SHP77 treated with DMSO at 0.1 percent for 48 hours (cell line): ENCODE measurements around the gene CD80.

Source experiments
- DNase-seq: peaks from one replicate; lab custom pipeline; 2025; lab: John Stamatoyannopoulos, UW

The CD80 gene

DNA sequence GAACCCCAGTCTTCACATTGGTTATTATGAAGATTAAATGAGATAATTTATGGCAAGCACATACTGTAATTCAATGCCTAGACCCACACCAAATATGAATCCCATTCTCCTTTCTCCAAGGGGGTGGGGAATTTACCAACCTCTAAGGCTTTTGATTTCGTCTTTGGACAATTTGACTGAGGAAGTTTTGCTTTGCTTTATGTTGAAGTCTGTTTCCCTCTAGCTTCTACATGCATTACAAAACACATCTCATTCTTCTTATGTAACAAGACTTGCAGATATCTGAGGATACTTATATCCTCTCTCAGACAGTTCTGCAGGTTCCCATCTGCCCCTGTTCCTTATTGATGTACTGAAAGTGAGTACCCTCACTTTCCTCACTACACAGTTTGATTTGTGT is 12.2 kb downstream of the CD80 start:
- no peak for DNase-seq

DNA sequence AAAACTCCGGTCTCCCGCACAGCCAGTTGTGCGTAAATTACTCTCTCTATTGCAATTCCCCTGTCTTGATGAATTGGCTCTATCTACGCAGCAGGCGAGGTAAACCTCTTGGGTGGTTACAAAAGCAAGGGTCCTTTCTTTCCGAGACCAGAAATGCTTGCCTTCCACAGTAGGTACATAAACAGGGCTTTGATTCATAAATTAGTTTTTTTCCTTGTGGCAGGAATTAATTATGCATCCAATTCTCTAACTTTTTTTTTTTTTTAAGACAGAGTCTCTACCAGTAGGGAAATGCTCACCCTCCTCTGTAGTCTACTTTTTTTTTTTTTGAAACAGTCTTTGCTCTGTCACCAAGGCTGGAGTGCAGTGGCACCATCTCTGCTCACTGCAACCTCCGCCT is 16.3 kb downstream of the CD80 start:
- DNase-seq, result no peak

- DNase-seq, result no peak
These were observed 17.1 kb downstream of the CD80 start for GRCh38 chr3:119542168-119542767.

DNA sequence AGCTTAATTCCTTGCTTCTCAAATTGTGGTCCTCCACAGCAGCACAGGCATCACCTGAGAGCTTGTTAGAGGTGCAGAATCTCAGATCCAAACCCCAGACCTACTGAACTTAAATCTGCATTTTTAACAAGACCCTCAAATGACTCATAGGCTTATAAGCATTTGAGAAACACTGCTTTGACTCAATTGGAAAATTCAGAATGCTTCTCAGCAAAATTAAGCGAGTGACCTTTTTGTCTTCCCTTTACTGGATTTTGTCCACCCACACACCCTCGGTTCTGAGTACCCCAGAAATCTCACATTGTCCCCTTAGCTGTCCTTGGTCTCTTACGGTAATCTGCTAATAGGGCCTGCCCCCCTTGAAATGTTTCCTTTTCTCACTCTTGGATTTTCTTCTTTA is 17.9 kb downstream of the CD80 start:
- no peak for DNase-seq

- no peak for DNase-seq
These were observed 20.6 kb downstream of the CD80 start for GRCh38 chr3:119538772-119539171.

DNA sequence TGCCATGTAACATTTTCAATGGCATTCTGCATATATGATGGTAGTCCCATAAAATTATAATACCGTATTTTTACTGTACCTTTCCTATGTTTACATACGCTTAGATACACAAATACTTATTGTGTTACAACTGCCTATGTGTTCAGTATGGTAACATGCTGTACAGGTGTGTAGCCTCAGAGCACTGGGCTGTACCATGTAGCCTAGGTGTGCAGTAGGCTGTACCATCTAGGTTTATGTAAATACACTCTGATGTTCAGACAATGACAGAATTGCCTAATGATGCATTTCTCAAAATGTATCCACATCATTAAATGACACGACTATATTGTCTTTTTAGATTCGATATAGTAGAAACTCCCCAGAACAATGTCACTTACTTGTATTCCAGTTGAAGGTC is 22.7 kb downstream of the CD80 start:
- DNase-seq, result no peak

DNA sequence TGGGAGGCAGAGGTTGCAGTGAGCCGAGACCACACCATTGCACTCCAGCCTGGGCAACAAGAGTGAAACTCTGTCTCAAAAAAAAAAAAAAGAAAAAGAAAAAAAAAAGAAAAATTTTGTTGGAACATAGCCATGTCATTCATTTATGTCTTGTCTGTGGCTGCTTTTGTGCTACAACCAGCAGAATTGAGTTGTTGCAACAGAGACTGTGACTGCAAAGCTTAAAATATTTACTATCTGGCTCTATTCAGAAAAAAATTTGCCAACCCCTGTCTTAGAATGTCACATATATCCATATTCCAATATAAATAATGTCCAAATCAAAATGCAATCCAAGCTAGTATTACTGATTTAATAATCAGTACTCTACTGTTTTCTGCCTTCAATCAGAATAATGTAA is 25.1 kb downstream of the CD80 start:
- DNase-seq, result no peak

GRCh38 chr3:119531151-119531550 is 28.3 kb downstream of the CD80 start:
- DNase-seq, result no peak

- DNase-seq, result no peak
These were observed 29.0 kb downstream of the CD80 start for GRCh38 chr3:119530456-119530855.

DNA sequence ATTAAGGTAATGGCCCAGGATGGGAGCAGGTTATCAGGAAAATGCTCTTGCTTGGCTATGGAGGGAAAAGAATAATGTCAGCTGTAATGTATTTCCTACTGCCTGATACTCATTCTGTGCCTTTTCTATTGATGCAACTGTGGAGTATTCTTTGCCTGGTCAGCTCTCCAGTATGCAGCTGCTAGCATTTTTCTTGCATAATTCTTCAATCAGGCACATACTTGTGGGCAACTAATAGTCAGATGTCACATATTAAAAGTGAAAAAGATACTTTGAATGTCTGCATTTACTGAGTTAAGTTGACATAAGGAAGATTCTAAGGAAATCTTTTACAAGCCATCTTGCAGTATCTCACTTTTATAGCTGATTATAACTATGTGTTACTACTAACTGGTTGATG is 29.5 kb downstream of the CD80 start:
- no peak for DNase-seq

GRCh38 chr3:119527714-119528113 is 31.7 kb downstream of the CD80 start:
- no peak for DNase-seq

- no peak for DNase-seq
These were observed 34.3 kb downstream of the CD80 start for GRCh38 chr3:119524931-119525662.

- DNase-seq, result no peak
These were observed 41.4 kb downstream of the CD80 start for GRCh38 chr3:119518026-119518425.

DNA sequence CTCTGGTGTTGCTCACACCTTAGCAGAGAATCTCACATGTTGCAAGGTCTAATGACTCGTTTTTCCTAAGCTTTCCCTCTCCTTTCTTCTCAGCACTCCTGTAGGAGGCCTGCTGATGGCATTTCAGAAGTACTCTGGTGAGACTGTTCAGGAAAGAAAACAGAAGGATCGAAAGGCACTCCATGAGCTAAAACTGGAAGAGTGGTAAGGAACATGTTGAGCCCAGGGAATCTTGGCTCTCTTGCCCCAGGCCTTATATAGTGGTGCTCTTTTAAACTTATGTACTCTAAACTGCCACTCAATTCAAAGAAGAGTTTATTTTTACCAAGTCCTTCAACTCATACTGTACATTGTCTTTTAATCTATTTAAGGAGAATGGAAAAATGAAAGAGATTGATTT is 42.3 kb downstream of the CD80 start:
- DNase-seq, result no peak

- no peak for DNase-seq
These were observed 44.8 kb downstream of the CD80 start for GRCh38 chr3:119514637-119515036.

GRCh38 chr3:119510690-119511089 is 48.7 kb downstream of the CD80 start:
- no peak for DNase-seq

DNA sequence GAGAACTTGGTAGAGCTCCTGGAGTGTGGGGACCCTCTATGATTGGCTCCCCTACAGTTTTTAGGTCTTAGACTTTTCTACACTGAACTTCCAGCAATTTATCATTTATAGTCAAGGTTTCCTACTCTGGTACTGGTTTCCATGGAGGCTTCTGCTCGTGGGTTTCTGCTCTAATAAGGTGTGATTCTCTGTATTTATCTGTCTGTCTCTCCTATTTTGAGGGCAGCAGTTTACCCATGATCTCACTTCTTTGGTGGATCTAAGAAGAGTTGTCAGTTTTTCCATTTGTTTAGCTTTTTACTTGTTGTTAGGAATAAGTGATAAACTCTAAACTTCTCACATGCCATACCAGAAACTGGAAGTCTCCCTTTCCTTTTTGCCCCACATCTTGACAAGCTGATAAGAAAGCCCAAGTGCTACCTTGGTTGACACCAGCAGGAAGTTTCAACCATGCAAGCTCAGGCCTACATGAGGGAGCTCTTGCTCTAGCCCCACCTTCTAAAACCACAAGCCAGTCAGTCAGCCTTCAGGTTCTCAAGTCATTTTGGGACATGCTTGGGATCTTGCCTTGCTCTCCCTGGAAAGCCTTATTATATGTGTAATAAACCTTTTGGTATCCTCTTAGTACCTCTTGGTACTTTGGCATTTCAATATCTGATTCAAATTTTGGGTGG is 51.1 kb downstream of the CD80 start:
- no peak for DNase-seq

GRCh38 chr3:119507404-119507803 is 52.0 kb downstream of the CD80 start:
- DNase-seq, result no peak

DNA sequence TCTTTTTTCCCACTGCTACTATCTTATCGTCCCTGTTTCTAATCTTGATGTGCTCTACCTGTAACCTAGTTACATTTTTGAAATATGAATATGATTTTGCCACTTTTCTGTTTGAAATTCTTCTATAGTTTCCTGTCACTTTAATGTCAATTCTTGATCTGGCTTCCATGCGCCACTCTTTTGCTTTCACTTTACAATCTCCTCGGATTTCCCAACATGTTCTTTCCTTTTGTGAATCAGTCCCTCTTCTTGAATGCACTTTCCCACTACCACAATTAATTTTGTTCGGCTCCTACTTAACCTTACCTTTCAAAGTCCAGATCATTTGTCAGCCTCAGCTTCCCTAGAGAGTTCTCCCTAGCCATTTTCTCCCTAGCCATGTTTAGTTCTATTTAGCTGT is 52.8 kb downstream of the CD80 start:
- no peak for DNase-seq

GRCh38 chr3:119500901-119501300 is 58.5 kb downstream of the CD80 start:
- DNase-seq, result no peak

DNA sequence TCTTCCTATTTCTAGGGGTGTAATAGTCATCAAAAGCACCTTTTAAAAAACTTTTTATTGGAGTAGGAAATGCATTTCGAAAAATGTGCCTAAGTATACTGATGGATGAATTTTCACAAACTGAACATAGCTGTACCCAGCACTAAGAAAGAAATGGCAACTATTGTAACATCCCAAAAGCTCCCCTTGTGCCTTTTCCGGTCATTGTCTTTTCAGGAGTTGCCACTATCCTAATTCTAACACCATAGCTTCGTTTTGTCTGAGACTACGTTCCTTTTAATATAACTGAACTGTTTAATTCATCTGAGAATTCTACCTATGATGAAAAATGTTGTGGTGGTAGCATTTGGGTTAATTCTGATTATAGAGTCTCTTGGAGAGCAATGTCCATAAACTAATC is 59.1 kb downstream of the CD80 start:
- no peak for DNase-seq

DNA sequence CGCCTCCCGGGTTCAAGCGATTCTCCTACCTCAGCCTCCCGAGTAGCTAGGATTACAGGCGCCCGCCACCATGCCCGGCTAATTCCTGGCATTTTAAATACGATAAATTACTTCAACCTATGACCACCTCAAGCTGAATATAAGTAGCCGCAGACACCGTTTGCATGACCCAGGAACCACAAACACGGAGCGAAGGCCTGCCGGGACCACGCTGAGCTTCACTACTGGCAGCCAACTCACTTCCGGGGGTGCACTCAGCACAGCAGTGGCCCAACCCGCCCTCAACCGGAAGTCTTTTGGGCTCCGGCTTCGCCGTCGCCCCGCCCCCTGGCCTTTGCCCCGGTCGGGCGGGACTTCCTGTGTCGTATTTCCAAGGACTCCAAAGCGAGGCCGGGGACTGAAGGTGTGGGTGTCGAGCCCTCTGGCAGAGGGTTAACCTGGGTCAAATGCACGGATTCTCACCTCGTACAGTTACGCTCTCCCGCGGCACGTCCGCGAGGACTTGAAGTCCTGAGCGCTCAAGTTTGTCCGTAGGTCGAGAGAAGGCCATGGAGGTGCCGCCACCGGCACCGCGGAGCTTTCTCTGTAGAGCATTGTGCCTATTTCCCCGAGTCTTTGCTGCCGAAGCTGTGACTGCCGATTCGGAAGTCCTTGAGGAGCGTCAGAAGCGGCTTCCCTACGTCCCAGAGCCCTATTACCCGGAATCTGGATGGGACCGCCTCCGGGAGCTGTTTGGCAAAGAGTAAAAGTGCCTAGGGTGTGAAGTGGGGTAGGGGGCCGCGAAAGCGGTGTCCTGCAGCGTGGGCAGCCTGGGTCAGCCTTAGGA is 61.0 kb downstream of the CD80 start, which contains the start of gene TIMMDC1:
TIMMDC1 (plus strand) TSS at position 362 of the 826 bp plus-strand sequence; CDS start at position 549, 187 bp downstream.
- peak; percentile 89 for DNase-seq

DNA sequence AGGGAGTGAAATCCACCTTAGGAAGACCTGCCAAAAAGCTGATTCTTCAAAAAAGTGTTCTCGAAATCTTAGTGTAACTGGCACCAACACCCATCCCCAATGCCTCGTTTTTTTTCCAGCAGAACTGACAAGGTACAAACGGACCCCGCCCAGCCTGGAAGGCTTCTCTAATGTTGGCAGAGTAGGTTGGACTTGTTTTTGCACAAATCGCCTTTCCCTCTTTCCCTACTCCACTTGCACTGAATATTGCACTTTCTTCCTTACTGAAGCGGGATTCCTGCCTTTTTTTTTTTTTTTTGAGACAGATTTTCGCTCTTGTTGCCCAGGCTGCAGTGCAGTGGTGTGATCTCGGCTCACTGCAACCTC is 61.6 kb downstream of the CD80 start:
- DNase-seq, result no peak
